ENCODE data around the gene TSPAN4.

DNA sequence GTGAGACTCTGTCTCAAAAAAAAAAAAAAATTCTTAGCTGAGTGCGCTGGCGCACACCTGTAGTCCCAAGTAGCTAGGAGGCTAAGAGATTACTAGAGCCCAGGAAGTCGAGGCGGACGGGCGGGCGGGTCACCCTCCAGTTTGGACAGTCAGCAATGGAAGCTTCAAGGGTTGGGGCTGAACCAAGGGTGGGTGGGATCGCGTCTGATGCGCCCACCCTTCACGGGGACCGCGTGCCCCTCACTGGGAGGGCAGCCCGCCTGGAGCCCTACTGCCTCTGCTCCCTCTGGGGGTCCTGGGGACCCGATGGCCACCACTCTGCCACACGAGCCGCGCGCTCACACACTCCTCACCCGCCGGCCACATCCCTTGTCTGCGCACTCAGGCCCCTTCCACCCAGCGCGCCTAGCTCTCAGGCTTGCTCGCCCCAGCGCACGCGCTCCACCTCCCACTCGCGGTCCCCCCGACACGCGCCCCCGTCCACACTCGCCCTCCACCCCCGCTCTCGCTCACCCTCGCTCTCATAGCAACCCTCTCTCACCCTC lies 67.5 kb downstream of the TSPAN4 start:
- TF ChIP-seq ZNF530 (tag by site-specific recombination; IDR thresholded peaks at IDR 0.05; ENCODE audit: low read depth) = no peak
- TF ChIP-seq, protein P1, sequence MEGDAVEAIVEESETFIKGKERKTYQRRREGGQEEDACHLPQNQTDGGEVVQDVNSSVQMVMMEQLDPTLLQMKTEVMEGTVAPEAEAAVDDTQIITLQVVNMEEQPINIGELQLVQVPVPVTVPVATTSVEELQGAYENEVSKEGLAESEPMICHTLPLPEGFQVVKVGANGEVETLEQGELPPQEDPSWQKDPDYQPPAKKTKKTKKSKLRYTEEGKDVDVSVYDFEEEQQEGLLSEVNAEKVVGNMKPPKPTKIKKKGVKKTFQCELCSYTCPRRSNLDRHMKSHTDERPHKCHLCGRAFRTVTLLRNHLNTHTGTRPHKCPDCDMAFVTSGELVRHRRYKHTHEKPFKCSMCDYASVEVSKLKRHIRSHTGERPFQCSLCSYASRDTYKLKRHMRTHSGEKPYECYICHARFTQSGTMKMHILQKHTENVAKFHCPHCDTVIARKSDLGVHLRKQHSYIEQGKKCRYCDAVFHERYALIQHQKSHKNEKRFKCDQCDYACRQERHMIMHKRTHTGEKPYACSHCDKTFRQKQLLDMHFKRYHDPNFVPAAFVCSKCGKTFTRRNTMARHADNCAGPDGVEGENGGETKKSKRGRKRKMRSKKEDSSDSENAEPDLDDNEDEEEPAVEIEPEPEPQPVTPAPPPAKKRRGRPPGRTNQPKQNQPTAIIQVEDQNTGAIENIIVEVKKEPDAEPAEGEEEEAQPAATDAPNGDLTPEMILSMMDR (tag by site-specific recombination; IDR thresholded peaks at IDR 0.05) = no peak
- TF ChIP-seq ZNF560 (tag by site-specific recombination; IDR thresholded peaks at IDR 0.05; ENCODE audit: borderline replicate concordance) = no peak
- TF ChIP-seq ZNF121 (tag by site-specific recombination; IDR thresholded peaks at IDR 0.05) = no peak
- TF ChIP-seq ZBTB17 (tag by site-specific recombination; IDR thresholded peaks at IDR 0.05) = no peak
- TF ChIP-seq ZNF768 (tag by site-specific recombination; IDR thresholded peaks at IDR 0.05) = no peak

Data from HEK293 (cell line).